Activated CD8-positive, alpha-beta memory T cell treated with anti-CD3 and anti-CD28 coated beads, Interleukin-2, amount 50 U/mL, for 24 hours (primary cell): ENCODE measurements around the gene CELA2A.

Experiments
- DNase-seq: peaks from one replicate; pipeline ENCODE4 v3.0.0-alpha.2; 2020; ENCODE audit errors: extremely low read depth

Gene CELA2A

DNA sequence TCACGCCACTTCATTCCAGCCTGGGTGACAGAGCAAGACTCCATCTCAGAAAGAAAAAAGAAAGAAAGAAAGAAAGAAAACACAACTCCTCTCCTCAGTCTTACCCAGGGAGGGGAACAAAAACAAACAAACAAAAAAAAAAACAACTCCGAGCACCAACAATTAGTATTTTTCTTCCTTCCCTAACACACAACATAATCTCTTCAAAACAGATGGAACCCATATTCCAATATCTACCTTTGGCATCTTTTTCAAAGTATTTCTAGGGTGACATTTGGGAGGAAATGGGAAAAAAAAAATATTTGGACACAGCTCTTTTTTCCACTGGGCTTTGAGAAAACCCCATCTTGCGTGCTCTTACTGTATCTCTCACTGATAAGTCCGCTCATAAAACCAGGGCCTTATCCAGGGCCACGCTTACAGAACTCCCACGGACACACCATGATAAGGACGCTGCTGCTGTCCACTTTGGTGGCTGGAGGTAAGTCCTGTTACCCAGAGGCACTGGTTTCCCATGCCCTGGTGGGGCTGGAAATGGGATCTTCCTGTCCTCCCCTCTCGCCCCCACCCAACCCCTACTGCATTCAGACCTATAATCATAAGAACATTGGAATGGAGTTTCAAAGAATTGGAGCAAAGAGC is at the start of gene CELA2A:
CELA2A (plus strand) TSS at position 420 of the 642 bp plus-strand sequence; CDS start at position 442, 22 bp downstream.
- DNase-seq, result no peak

DNA sequence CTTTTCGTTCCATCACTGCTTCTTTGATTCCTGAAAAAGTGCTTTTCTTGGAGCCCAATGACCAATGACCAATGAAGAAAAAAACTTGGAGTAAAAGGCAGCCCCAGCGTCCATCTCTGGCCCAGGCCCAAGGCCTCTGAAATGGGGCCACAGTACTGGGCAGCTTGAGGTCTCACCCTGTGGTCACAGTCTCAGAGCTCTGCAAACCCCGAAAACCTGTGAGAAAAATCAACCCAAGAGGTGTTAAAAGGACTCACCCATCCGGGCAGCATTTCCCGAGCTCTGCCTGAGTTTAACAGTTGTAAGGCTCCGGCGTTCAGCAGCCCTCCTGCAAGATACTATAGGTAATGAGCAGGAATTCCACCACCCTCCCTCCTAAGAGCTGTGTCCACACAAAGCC is 49.0 kb upstream of the CELA2A start:
- no peak for DNase-seq

DNA sequence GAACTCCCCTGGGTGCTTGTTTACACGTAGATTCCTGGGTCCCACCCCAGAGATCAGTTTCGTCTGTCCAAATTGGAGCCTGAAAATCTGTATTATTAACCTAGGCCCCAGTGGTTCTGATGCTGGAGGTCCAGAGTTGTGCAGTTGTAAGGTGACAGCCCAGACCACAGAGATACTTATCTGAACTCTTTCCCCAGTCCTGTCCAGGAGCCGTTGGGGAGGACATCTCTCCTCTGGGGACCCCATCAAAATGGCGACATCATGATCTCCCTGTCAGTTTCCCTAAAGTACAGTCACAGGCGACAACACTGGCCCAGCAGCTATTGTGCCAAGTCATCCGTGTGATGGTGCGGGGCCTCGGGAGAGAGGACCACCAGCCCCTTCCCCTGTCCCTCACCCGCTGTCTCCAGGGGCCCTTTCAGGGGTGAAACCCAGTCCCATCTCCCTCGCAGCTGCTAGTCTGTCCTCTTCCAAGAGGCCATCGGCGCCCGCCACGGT is 47.6 kb upstream of the CELA2A start:
- no peak for DNase-seq

DNA sequence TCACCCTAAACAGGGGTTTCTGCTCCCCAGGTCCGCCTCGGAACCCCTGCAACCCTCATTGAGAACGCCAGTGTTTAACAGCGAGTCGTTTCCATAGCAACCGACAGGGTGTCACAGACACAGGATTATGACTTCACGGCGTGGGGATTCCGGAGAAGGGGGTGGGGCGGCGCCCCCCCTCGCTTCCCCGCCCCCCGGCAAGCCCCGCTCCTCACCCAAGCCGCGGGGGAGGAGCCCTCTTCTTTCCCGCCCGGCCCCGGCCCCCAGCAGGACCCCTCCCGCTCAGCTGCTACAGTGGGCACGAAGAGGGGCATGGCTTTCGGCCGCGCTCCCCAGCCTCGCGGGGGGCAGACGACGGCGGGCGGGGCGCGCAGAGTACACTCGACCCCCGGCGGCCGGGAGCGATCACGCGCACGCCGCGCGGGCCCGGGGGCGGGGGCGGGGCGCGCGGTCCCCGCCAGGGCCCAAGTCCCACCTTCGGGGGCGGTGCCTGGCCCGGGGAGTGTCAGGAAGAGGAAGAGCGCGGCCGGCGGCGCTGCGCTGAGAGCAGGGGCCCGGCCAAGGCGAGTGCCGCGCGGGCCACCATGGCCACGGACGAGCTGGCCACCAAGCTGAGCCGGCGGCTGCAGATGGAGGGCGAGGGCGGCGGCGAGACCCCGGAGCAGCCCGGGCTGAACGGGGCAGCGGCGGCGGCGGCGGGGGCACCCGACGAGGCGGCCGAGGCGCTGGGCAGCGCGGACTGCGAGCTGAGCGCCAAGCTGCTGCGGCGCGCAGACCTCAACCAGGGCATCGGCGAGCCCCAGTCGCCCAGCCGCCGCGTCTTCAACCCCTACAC is 46.9 kb upstream of the CELA2A start, which contains the start of gene EFHD2:
EFHD2 (plus strand) TSS at position 501 of the 835 bp plus-strand sequence; CDS start at position 585, 84 bp downstream.
- peak; percentile 60 for DNase-seq

DNA sequence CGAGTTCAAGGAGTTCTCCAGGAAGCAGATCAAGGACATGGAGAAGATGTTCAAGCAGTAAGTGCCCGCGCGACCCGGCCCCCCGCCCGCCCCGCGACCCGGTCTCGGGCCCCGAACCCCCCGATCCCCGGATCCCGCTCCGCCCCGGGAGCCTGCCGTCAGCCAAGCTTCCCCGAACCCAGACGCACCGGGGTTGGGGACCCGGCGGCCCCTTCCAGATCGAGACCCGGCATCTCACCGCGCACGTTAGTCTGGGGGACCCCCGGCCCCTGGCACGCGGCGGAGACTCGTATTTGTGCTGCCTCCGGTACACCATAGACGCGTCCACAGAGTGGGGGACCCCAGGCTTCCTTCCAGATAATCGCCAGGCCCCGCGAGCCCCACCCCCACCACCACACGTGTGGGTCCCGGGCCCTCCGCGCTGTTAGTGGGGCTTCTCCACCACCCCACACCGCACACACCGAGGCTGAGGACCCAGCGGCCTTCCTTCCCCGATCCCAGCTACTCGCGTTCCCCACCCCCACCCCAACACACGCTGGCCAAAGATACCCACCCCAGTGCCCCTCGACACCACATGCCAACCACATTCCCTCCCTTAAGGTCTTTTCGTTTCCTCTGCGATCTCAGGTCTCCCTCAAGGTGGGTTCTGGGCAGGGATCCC is 46.2 kb upstream of the CELA2A start:
- DNase-seq, result no peak

DNA sequence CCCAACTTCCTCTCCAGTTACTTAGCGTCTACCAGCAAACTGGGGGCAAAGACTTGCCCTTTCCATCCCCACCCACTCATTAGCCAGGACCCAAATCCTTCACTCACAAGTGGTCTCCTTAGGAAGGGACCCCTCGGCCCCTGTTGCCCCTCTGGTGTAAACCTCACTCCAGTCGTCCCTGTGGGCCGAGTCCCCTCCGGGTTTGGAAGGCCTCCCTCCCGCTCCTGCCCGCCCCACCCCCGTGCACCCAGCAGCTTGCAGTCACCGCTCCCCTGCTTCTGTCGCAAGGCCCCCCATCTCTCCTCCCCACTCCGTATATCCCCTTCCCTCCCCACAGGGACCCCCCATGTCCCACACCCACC is 45.7 kb upstream of the CELA2A start:
- DNase-seq, result no peak

- DNase-seq, result no peak
Measured at GRCh38 chr1:15411593-15412137, 44.9 kb upstream of the CELA2A start.

- DNase-seq, result peak; percentile 34
Measured at GRCh38 chr1:15412175-15412800, 44.2 kb upstream of the CELA2A start.

GRCh38 chr1:15412843-15413242 is 43.7 kb upstream of the CELA2A start:
- no peak for DNase-seq

DNA sequence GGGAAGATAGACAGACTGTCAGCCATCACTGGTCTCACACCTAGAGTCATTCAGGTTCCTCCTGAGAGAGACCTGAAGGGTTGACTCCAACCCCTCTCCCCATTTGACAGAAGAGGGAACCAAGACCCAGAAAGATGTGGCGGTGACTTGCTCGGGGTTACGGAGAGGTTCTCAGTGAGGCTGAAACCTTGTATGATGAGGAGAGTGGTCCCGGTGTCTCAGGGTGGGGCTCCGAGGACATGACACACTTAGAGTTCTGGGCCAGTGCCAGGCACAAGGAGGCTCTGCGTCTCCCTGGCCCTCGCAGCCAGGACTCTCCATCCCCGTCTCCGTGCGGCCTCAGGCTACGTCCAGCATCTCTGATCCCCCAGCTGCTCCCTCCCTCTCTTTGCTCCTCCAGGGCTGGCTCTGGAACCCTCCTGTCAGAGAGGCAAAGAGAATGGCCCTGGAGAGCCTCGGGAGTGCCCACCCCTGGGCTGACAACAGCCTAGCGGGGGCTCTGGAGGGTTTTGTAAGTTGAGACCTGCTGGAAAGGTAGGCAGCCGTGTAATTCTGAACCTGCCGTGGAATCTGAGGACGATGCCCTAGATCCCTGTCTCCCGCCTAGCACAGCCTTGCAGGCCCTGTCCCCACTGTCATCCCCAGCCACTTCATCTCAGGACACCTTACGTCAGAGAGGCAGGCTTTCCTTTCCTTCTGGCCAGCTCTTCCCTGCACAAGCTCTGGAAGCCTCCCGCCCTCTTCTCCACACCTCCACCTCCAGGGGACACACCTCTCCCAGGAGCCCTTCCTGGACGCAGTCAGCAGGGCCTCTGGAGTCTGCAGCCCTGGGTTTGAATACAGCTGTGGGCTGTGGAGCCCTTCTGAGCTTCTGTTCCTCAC is 42.7 kb upstream of the CELA2A start:
- DNase-seq, result no peak

GRCh38 chr1:15414445-15414983 is 42.0 kb upstream of the CELA2A start:
- no peak for DNase-seq

GRCh38 chr1:15417059-15417934 is 39.2 kb upstream of the CELA2A start:
- peak; percentile 49 for DNase-seq

- no peak for DNase-seq
Measured at GRCh38 chr1:15418806-15419515, 37.6 kb upstream of the CELA2A start.

DNA sequence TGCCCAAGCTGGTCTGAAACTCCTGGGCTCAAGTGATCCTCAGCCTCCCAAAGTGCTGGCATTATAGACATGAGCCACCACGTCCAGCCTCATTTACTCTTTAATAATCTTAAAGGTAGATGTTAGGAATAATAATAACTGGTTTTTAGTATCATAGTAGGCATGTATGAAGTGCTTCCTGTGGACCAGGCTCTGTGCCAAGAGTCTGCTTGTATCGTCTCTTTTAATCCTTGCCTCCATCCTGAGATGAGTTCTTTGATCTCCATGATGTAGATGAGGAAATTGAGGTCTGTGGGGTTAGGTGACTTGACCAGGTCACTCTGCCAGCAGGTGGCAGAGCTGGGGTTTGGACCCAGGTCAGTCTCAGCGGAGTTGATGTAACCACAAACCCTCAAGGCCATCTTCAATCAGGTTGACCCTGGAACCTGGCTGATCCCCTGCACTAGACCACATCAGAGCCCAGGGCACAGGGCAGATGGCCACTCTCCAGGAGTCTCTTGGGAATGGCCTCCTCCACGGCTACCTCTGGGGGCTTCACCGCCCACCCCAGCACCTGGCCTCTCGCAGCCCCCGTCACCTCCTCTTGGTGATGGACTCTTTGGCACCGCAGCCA is 35.6 kb upstream of the CELA2A start:
- no peak for DNase-seq

GRCh38 chr1:15422871-15423270 is 33.7 kb upstream of the CELA2A start:
- no peak for DNase-seq

- no peak for DNase-seq
Measured at GRCh38 chr1:15423355-15424077, 33.0 kb upstream of the CELA2A start.

DNA sequence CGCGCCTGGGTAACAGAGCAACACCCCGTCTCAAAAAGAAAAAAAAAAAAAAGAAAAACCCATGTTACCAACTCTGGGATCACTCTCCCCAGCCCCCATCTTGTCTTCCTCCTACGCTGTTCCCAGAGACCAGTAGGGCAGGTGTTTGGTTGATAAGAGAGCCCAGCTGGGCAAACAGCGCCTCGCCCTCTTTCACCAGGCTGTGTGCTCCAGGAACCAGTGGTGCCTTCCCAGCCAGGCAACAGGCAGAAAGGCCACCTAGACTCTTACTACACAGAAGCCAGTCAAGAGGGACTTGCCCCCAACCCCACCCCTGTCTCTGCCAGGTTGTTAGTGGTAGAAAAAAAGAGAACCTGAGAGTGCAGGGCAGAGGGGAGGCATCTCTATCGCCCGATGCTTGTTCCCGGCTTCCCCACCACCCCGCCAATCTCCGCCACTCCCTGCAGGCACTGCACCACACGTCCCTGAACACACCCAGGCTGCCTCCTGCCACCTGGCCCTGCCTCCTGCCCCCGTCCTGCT is 32.3 kb upstream of the CELA2A start:
- DNase-seq, result no peak
